B cell (primary cell): Measurements from ENCODE around the gene TALDO1. TPM values are rescaled to one million over a fixed set of nuclear protein-coding genes. Genes with fewer than 3 reads are reported as not detected.

Source experiments
- ATAC-seq: fragments of 200-7000 bp; cut with Tn5 transposase; one replicate; pipeline ENCODE4 v1.10.0; 2021; ENCODE audit warnings: low read depth, mild to moderate bottlenecking, moderate number of reproducible peaks, moderate library complexity
- CTCF ChIA-PET: fragments of 350-600 bp; sonication (Branson Sonifier 250); formaldehyde crosslinking; loops from one replicate; lab custom pipeline; 2021; ENCODE audit warnings: antibody characterized with exemption, inconsistent platforms; lab: Charles Lee
- POLR2A ChIA-PET: fragments of 350-600 bp; sonication (Branson Sonifier 250); formaldehyde crosslinking; loops from one replicate; lab custom pipeline; 2021; ENCODE audit warnings: antibody characterized with exemption; lab: Charles Lee
- DNase-seq: peaks from one replicate; pipeline ENCODE4 v3.0.0; 2013
- H2AFZ ChIP-seq: 2 replicates; pipeline ENCODE4 v1.6.1; 2012; ENCODE audit warnings: mild to moderate bottlenecking, low read depth, low read length; ENCODE audit not compliant: insufficient read depth, poor library complexity, severe bottlenecking
- H3K27ac ChIP-seq, 2 donors: 1 replicate in 1 of 2; 2 replicates in 1 of 2; pipeline ENCODE4 v1.5.1; 2012 to 2013; ENCODE audit warnings: low read length in 2 of 2, mild to moderate bottlenecking in 2 of 2, moderate library complexity in 1 of 2
- H3K27me3 ChIP-seq, 4 experiments: fragments of 200-600 bp in 1 of 4; sonication (generic) in 1 of 4; replicated peaks in 1 of 4; 1 replicate in 2 of 4; 2 replicates in 2 of 4; pipeline versions ENCODE4 v1.6.1 to v1.7.0; 2013 to 2016; ENCODE audit warnings: low read length in 3 of 4, mild to moderate bottlenecking in 2 of 4, mixed read lengths in 1 of 4, moderate library complexity in 1 of 4; ENCODE audit not compliant: insufficient read depth in 4 of 4, control insufficient read depth in 3 of 4; ENCODE audit errors: control extremely low read depth in 1 of 4
- H3K36me3 ChIP-seq, 2 experiments: replicated peaks in 1 of 2; 1 replicate in 1 of 2; 2 replicates in 1 of 2; pipeline versions ENCODE4 v1.6.1 to v1.7.1; 2013; ENCODE audit warnings: low read length in 1 of 2; ENCODE audit not compliant: insufficient read depth in 2 of 2, control insufficient read depth in 1 of 2; ENCODE audit errors: control extremely low read depth in 1 of 2, extremely low read depth in 1 of 2
- H3K4me1 ChIP-seq, 2 donors: fragments of 200-600 bp in 1 of 2; sonication (generic) in 1 of 2; 1 replicate in 1 of 2; 2 replicates in 1 of 2; pipeline versions ENCODE4 v1.5.1 to v1.6.1; 2013 to 2017; ENCODE audit warnings: low read length in 2 of 2; ENCODE audit not compliant: control insufficient read depth in 2 of 2, insufficient read depth in 2 of 2
- H3K4me2 ChIP-seq: replicated peaks from 2 replicates; pipeline ENCODE3; 2012; ENCODE audit warnings: mild to moderate bottlenecking, low read depth, low read length; ENCODE audit not compliant: poor library complexity, severe bottlenecking
- H3K4me3 ChIP-seq, 5 experiments: fragments of 200-600 bp in 1 of 5; sonication (generic) in 1 of 5; 1 replicate in 3 of 5; 2 replicates in 2 of 5; pipeline versions ENCODE4 v1.5.1 to v1.7.0; 2011 to 2016; ENCODE audit warnings: low read length in 4 of 5, mild to moderate bottlenecking in 4 of 5, low read depth in 2 of 5, control low read depth in 1 of 5, moderate library complexity in 1 of 5; ENCODE audit not compliant: insufficient read depth in 1 of 5; ENCODE audit errors: control extremely low read depth in 1 of 5, extremely low read depth in 1 of 5
- H3K79me2 ChIP-seq: fragments of 200-600 bp; sonication (generic); one replicate; pipeline ENCODE4 v1.6.0; 2016; ENCODE audit warnings: low read length; ENCODE audit not compliant: control insufficient read depth, insufficient read depth
- H3K9ac ChIP-seq: fragments of 200-600 bp; sonication (generic); 2 replicates; pipeline ENCODE4 v1.6.1; 2017; ENCODE audit warnings: mild to moderate bottlenecking, low read length, moderate library complexity
- H3K9me3 ChIP-seq, 3 donors: one replicate each; pipeline versions ENCODE4 v1.6.1 to v1.7.1; 2013; ENCODE audit warnings: low read length in 2 of 3; ENCODE audit not compliant: control insufficient read depth in 2 of 3, insufficient read depth in 1 of 3; ENCODE audit errors: control extremely low read depth in 1 of 3
- H4K20me1 ChIP-seq: 2 replicates; pipeline ENCODE4 v1.6.0; 2012; ENCODE audit warnings: mild to moderate bottlenecking, low read length; ENCODE audit not compliant: insufficient read depth, control insufficient read depth, poor library complexity, severe bottlenecking
- H3K27ac Mint-ChIP-seq: one replicate; pipeline ENCODE4 v1.8.0; 2021; ENCODE audit warnings: mixed read lengths
- H3K27me3 Mint-ChIP-seq: one replicate; pipeline ENCODE4 v1.8.0; 2021; ENCODE audit warnings: mixed read lengths
- H3K4me1 Mint-ChIP-seq: one replicate; pipeline ENCODE4 v1.8.0; 2021; ENCODE audit warnings: mixed read lengths
- H3K4me3 Mint-ChIP-seq: one replicate; pipeline ENCODE4 v1.8.0; 2021; ENCODE audit warnings: mixed read lengths
- H3K9me3 Mint-ChIP-seq: one replicate; pipeline ENCODE4 v1.8.0; 2022; ENCODE audit warnings: mixed read lengths; ENCODE audit not compliant: insufficient read depth
- EZH2 ChIP-seq: IDR thresholded peaks from 2 replicates; pipeline ENCODE4 v1.6.1; 2012; ENCODE audit warnings: borderline replicate concordance, low read depth, mild to moderate bottlenecking, moderate library complexity, low read length; ENCODE audit not compliant: insufficient read depth, poor library complexity, severe bottlenecking
- WGBS: methylation state at CpG from one replicate; pipeline ENCODE4 v1.1.5; 2013; ENCODE audit warnings: missing lambda C conversion rate; ENCODE audit not compliant: insufficient coverage; 5-methylcytosine and 5-hydroxymethylcytosine counted together
- intact Hi-C: fragments of 100-400 bp; cut with micrococcal nuclease; formaldehyde crosslinking; loops from one replicate; pipeline ENCODE4 v1.10.0; 2022
- polyA plus RNA-seq: library from polyadenylated mRNA; depleted of rRNA; stranded (reverse); fragments of >200 nt; gene quantifications from 2 replicates; pipeline ENCODE4 v1.2.3, GENCODE V29; 2012
- total RNA-seq, 2 donors: library from RNA; stranded (reverse); fragments of 120-200 nt in 1 of 2; gene quantifications; 1 replicate in 1 of 2; 2 replicates in 1 of 2; pipeline versions ENCODE4 v1.2.3 to v1.2.4, GENCODE V29; 2013 to 2022
- TF ChIP-seq, protein P1 (sequence below): fragments of 200-600 bp; IDR thresholded peaks from one replicate; pipeline ENCODE4 v1.8.0; 2022; ENCODE audit warnings: antibody characterized with exemption, mild to moderate bottlenecking

TALDO1 gene
- total and polyA plus RNA-seq, 2 donors (not counting 1 experiment from before 2014, with no cell fraction given), result 82.4 to 116 TPM

- no peak overlapping the region for H2AFZ ChIP-seq
- H3K27ac ChIP-seq, result no peak overlapping the region
- no peak overlapping the region for H3K4me2 ChIP-seq
- H3K27me3 Mint-ChIP-seq, result no peaks in the 10 kb centered on the region
- peaks cover 0 to 3% of the 10 kb centered on the region in 2 experiments for H3K36me3 ChIP-seq
- H3K27ac Mint-ChIP-seq, result no peak overlapping the region
- peaks cover 10 to 20% of the 10 kb centered on the region in 2 donors for H3K4me1 ChIP-seq
- no peak for ATAC-seq
- ChIA-PET CTCF (no interaction called here), POLR2A (no interaction called here)
- H3K9ac ChIP-seq, result no peak overlapping the region
- no peaks in the 10 kb centered on the region for H3K9me3 Mint-ChIP-seq
- peaks cover 0 to 3% (median 0%) of the 10 kb centered on the region in 3 donors for H3K9me3 ChIP-seq
- WGBS, result 90% methylated on average over 23 of the region's 24 CpGs
- H3K27me3 ChIP-seq, result peaks cover 0 to 24% (median 5%) of the 10 kb centered on the region in 4 experiments
- intact Hi-C loops, result no loop called here
- no peak overlapping the region for H3K4me3 ChIP-seq
- H3K4me3 Mint-ChIP-seq, result no peak overlapping the region
- H4K20me1 ChIP-seq, result peaks cover 23% of the 10 kb centered on the region
- no peak for TF ChIP-seq EZH2
- TF ChIP-seq, protein P1, sequence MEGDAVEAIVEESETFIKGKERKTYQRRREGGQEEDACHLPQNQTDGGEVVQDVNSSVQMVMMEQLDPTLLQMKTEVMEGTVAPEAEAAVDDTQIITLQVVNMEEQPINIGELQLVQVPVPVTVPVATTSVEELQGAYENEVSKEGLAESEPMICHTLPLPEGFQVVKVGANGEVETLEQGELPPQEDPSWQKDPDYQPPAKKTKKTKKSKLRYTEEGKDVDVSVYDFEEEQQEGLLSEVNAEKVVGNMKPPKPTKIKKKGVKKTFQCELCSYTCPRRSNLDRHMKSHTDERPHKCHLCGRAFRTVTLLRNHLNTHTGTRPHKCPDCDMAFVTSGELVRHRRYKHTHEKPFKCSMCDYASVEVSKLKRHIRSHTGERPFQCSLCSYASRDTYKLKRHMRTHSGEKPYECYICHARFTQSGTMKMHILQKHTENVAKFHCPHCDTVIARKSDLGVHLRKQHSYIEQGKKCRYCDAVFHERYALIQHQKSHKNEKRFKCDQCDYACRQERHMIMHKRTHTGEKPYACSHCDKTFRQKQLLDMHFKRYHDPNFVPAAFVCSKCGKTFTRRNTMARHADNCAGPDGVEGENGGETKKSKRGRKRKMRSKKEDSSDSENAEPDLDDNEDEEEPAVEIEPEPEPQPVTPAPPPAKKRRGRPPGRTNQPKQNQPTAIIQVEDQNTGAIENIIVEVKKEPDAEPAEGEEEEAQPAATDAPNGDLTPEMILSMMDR, result no peak
- no peak for DNase-seq
- peaks cover 4% of the 10 kb centered on the region for H3K4me1 Mint-ChIP-seq
- peaks cover 2% of the 10 kb centered on the region for H3K79me2 ChIP-seq
These were observed 39.9 kb downstream of the TALDO1 start for GRCh38 chr11:787084-787675.

GRCh38 chr11:788009-788640, 40.9 kb downstream of the TALDO1 start:
- WGBS, result 58% methylated on average over 28 of the region's 28 CpGs
- Histone ChIP-seq H4K20me1 (peaks cover 29% of the 10 kb centered on the region), H3K4me3 (no peak overlapping the region), H3K9ac (no peak overlapping the region), H3K4me2 (no peak overlapping the region), H3K4me1 (peaks cover 10 to 20% of the 10 kb centered on the region in 2 donors), H3K27me3 (peaks cover 0 to 24% (median 5%) of the 10 kb centered on the region in 4 experiments), H2AFZ (no peak overlapping the region), H3K79me2 (peaks cover 5% of the 10 kb centered on the region), H3K27ac (no peak overlapping the region), H3K36me3 (peaks cover 0 to 7% of the 10 kb centered on the region in 2 experiments), H3K9me3 (peaks cover 0 to 3% (median 0%) of the 10 kb centered on the region in 3 donors)
- no peaks in the 10 kb centered on the region for H3K9me3 Mint-ChIP-seq
- H3K4me1 Mint-ChIP-seq, result peaks cover 4% of the 10 kb centered on the region
- H3K27me3 Mint-ChIP-seq, result no peaks in the 10 kb centered on the region
- ChIA-PET CTCF (no interaction called here), POLR2A (no interaction called here)
- DNase-seq, result no peak
- ATAC-seq, result no peak
- H3K27ac Mint-ChIP-seq, result no peak overlapping the region
- intact Hi-C loops, result no loop called here
- TF ChIP-seq EZH2, result no peak
- TF ChIP-seq, protein P1, result no peak
- no peak overlapping the region for H3K4me3 Mint-ChIP-seq
